T-helper 17 cell (primary cell): ENCODE data around the gene CCDC73. TPM values are rescaled to one million over a fixed set of nuclear protein-coding genes. Genes with fewer than 3 reads are reported as not detected.
"Not testable (repeated sequence)": the region's sequence is repeated elsewhere in the genome, so short reads cannot be mapped to it uniquely, and the experiment has no call there.

Source experiments
- ATAC-seq: fragments of 150-1000 bp; cut with Tn5 transposase; 2 replicates; pipeline ENCODE4 v1.10.0; 2021; ENCODE audit warnings: mild to moderate bottlenecking, moderate library complexity
- DNase-seq, 3 donors: peaks; one replicate each; pipeline versions ENCODE4 v3.0.0 to v3.0.0-alpha.2; 2020 to 2021
- H3K9me3 ChIP-seq: one replicate; pipeline ENCODE4 v1.7.0; 2013; ENCODE audit warnings: low read length, mild to moderate bottlenecking; ENCODE audit not compliant: control insufficient read depth, poor library complexity, severe bottlenecking
- H3K27ac Mint-ChIP-seq: one replicate; pipeline ENCODE4 v1.8.0; 2022; ENCODE audit warnings: mild to moderate bottlenecking, moderate library complexity, mixed read lengths
- H3K27me3 Mint-ChIP-seq: one replicate; pipeline ENCODE4 v1.8.0; 2022; ENCODE audit warnings: mixed read lengths
- H3K36me3 Mint-ChIP-seq: one replicate; pipeline ENCODE4 v1.8.0; 2022; ENCODE audit warnings: low read depth, mixed read lengths
- H3K4me1 Mint-ChIP-seq: one replicate; pipeline ENCODE4 v1.8.0; 2022; ENCODE audit warnings: mild to moderate bottlenecking, mixed read lengths
- H3K4me3 Mint-ChIP-seq: one replicate; pipeline ENCODE4 v1.8.0; 2022; ENCODE audit warnings: mild to moderate bottlenecking, moderate library complexity, mixed read lengths
- total RNA-seq, 4 donors: library from RNA in 2 of 4; stranded (reverse) in 2 of 4; gene quantifications; one replicate each; pipeline ENCODE4 v1.2.3 and lab custom pipeline; 2022 to 2026

Gene CCDC73
- total RNA-seq, 2 donors from 2014 or later = not detected

DNA sequence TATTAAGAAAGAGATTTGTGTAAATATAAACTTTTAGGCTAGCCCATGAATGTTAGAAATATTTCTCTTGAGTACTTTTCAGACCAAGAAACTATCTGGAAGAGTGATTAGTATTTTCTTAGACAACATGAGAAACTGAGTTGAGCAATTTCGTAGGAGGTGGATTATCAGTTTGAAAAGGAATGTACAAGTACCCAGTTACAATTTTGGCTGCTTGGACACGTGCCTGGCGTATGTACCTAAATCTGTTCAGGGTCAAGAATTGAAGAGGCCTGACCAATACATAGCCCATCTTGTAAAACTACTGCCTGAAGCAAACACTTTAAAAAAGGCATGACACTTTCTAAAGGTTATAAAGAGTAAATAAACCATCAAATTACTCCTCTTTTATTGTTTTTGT lies 71.1 kb downstream of the CCDC73 start:
- no peaks in the 10 kb centered on the region for H3K9me3 ChIP-seq
- ATAC-seq (no peak), DNase-seq (no peak)
- Mint-ChIP-seq H3K27ac (no peak overlapping the region), H3K27me3 (peaks cover 18% of the 10 kb centered on the region), H3K36me3 (no peaks in the 10 kb centered on the region), H3K4me3 (no peak overlapping the region), H3K4me1 (no peaks in the 10 kb centered on the region)

DNA sequence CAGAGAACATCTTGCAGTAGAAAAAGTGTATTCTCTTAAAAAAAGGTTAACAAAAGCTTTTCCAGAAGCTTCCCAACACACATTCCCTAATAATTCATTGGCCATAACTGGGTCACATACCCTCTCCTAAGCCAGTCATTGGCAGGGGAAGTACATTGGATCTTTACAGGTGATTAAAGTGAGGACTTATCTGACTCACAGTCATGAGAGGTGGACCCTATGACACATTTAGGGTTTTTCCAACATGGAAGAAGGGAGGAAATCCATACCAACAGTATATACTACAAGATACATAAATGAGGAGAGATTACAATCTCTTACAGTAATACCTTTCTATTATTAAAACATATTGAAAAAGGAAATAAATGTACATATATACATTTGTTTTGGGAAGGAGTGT lies 72.2 kb downstream of the CCDC73 start:
- H3K27ac Mint-ChIP-seq = no peak overlapping the region
- no peaks in the 10 kb centered on the region for H3K36me3 Mint-ChIP-seq
- H3K4me3 Mint-ChIP-seq = no peak overlapping the region
- DNase-seq (no peak), ATAC-seq (no peak)
- H3K27me3 Mint-ChIP-seq = peaks cover 24% of the 10 kb centered on the region
- H3K4me1 Mint-ChIP-seq = no peaks in the 10 kb centered on the region
- H3K9me3 ChIP-seq = no peaks in the 10 kb centered on the region

DNA sequence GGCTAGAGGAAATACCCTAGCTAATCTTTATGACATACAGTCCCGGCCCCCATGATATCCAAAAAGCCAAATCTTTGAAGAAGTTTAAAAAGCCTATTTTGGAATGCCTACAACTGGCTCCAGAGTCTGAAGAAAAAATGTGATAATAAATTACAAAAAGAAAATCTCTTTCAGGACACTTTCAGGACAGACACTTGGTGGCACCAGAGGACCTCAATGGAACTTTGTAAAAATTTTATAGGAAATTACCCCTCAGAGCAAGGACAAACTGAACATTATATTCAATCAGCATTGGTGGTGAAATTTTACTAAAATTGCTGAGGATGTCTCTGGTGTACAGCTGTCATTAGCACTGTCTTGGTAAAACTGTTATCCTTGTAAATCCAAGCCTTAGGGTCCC lies 81.0 kb downstream of the CCDC73 start:
- Mint-ChIP-seq H3K4me1 (no peaks in the 10 kb centered on the region), H3K4me3 (no peak overlapping the region), H3K36me3 (peaks cover 3% of the 10 kb centered on the region), H3K27me3 (peaks cover 65% of the 10 kb centered on the region), H3K27ac (no peak overlapping the region)
- DNase-seq (no peak), ATAC-seq (no peak)
- no peaks in the 10 kb centered on the region for H3K9me3 ChIP-seq

DNA sequence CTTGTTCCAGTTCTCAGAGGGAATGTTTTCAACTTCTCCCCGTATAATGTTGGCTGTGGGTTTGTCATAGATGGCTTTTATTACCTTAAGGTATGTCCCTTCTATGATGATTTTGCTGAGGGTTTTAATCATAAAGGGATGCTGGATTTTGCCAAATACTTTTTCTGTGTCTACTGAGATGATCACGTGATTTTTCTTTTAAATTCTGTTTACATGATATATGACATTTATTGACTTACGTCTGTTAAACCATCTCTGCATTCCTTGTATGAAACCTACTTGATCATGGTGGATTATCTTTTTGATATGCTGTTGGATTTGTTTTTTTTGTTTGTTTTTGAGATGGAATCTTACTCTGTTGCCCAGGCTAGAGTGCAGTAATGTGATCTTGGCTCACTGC lies 85.5 kb downstream of the CCDC73 start:
- not testable (repeated sequence) for H3K27ac Mint-ChIP-seq

DNA sequence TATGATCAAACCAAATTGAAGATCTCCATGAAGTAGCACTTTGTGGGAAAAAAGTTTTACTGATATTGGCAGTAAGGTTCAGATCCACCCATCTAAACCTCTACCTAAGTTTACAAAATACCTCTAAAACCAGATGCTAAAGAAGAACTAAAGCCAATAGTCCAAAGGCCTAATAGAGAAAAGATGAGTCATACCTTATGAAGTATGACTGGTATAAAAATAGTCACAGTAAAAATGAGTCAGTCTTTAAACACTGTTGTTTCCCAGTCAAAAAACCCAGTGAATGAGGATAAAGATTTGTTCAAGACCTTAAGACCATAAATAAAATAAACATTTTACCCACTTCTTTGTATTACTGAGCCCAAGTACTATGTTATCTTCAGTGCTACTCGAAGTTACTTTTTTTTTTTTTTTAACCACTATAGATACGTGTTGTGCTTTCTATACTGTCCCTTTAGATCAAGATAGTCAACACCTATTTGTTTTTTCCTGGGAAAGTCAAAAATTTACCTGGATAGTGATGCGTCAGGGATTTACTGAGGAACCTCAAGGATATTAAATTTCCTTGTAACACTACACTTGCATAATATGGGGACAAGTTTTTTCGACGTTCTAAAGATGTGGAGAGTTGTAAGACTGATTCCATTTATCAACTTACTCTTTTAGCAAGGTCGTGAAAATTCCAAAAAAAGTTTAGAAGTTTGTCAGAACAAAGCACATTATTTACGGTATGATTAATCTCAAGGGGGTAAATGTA lies 87.3 kb downstream of the CCDC73 start:
- Mint-ChIP-seq H3K4me3 (no peak overlapping the region), H3K4me1 (no peaks in the 10 kb centered on the region), H3K36me3 (no peaks in the 10 kb centered on the region), H3K27ac (no peak overlapping the region), H3K27me3 (peaks cover 47% of the 10 kb centered on the region)
- DNase-seq (no peak), ATAC-seq (no peak)
- no peaks in the 10 kb centered on the region for H3K9me3 ChIP-seq

More for the DNA sequence above, 85.5 kb downstream of the CCDC73 start:
- H3K4me3 Mint-ChIP-seq, ATAC-seq, DNase-seq, H3K36me3 Mint-ChIP-seq, H3K9me3 ChIP-seq, H3K4me1 Mint-ChIP-seq: not testable (repeated sequence)
- H3K27me3 Mint-ChIP-seq = peaks cover 52% of the 10 kb centered on the region

DNA sequence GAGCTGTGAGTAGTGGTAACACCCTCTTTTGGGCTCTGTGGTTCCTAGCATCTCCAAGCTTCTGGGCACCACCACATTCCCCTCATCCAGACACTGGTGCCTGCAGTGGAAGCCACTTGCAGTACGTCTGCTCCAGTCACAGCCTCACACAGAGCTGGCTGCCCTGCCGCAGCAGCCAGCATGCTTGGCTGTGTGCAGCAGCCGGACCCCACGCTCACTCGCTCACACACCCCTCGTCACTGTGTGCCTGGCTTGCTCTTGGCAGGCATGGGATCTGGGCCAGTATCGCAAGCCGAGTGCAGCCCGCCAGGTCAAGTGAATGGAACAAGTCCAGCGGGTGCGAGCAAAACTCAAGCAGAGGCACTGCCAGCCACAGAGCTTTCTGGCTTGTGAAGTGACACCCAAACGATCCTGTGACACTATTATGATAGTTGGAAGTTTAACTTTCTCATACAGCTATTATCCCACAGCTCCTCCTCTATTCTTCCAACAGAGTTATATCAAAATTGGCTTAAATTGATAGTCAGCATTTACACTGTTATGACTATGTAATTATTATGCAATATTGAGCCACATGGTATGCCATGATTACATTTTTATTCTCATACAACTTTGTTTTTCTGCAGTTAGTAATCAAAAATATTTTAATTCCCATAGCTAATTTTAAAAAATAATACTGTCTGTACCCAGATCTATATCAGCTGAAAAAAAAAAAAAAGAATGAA lies 89.0 kb downstream of the CCDC73 start:
- ATAC-seq = no peak
- no peak for DNase-seq
- Mint-ChIP-seq H3K27me3 (peaks cover 39% of the 10 kb centered on the region), H3K36me3 (no peaks in the 10 kb centered on the region), H3K4me3 (no peak overlapping the region), H3K27ac (no peak overlapping the region), H3K4me1 (no peaks in the 10 kb centered on the region)
- H3K9me3 ChIP-seq = no peaks in the 10 kb centered on the region

DNA sequence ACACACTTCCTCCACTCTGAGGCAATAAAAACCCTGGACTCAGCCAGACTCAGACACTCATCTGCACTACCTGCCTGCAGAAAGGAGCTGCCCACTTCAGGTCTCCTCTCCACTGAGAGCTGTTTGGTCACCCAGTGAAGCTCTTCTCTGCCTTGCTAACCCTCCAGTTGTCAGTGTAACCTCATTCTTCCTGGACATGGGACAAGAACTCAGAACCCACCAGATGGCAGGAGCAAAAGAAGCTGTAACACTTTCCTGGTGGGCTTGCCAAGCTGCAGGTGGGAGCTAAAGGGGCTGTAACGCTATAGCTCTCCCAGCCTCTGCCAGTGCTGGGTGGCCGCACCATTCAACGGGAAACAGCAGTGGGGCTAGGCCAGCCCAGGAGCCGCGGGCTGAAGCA lies 89.7 kb downstream of the CCDC73 start:
- no peak overlapping the region for H3K4me3 Mint-ChIP-seq
- H3K27me3 Mint-ChIP-seq = peaks cover 32% of the 10 kb centered on the region
- DNase-seq = no peak
- H3K4me1 Mint-ChIP-seq = no peaks in the 10 kb centered on the region
- H3K36me3 Mint-ChIP-seq = no peaks in the 10 kb centered on the region
- H3K27ac Mint-ChIP-seq = no peak overlapping the region
- no peaks in the 10 kb centered on the region for H3K9me3 ChIP-seq
- no peak for ATAC-seq

DNA sequence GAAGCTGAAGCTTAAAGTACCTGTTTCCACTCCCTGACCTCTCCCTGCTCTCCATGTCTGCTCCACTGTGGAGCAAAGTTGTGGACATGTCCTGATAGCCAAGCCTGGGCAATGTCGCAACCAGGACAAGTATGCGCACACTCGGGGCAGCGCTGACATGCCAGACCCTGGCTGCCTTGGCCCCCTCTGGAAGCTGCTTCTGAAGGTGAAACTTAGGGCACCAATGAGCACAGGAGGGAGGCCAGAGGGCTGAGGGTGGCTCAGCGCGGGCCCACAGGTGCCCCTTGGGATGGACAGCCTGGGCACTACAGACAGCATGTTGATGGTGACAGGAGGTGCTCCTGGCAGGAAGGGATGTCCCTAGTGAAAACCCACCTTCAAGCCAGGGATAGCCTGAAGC lies 90.2 kb downstream of the CCDC73 start:
- Mint-ChIP-seq H3K4me3 (no peak overlapping the region), H3K27ac (no peak overlapping the region), H3K27me3 (peaks cover 29% of the 10 kb centered on the region), H3K36me3 (no peaks in the 10 kb centered on the region), H3K4me1 (no peaks in the 10 kb centered on the region)
- H3K9me3 ChIP-seq = no peaks in the 10 kb centered on the region
- ATAC-seq (no peak), DNase-seq (no peak)

DNA sequence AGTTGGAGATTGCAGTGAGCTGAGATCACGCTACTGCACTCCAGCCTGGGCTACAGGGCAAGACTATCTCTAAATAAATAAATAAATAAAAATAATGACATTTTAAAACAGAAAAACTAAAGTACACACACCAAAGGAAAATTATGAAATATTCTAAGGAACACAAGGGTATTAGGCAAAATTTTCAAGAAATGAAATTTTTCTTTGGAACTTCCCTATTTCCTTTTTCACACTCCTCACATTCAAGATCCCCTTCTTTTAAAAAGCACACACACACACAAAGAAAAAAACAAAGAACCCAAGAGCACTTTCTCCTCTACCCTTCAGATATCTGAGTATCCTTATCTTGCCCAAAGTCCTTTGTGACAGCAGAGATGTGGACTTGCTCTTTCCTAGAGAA lies 92.8 kb downstream of the CCDC73 start:
- H3K36me3 Mint-ChIP-seq = no peaks in the 10 kb centered on the region
- no peak overlapping the region for H3K27ac Mint-ChIP-seq
- DNase-seq = no peak
- H3K4me3 Mint-ChIP-seq = no peak overlapping the region
- H3K27me3 Mint-ChIP-seq = peaks cover 32% of the 10 kb centered on the region
- H3K4me1 Mint-ChIP-seq = no peaks in the 10 kb centered on the region
- no peaks in the 10 kb centered on the region for H3K9me3 ChIP-seq
- no peak for ATAC-seq

DNA sequence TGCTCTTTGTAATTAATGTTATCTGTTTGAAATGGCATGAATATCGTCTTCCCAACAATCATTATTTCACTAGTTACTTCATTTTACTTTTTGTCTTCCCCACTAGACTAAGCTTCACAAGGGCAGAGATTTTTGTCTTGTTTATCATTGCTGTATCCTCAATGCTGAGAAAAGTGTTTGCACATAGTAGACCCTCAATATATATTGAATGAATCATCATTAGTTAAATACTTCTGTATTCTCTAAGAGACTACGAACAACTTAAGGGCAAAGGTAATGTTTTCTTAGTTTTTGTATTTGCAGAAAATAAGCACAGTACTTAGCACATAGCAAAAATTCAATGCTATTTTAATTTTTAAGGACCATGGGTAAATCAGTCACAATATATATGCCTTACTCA lies 95.9 kb downstream of the CCDC73 start:
- H3K27me3 Mint-ChIP-seq = peaks cover 18% of the 10 kb centered on the region
- H3K4me1 Mint-ChIP-seq = no peaks in the 10 kb centered on the region
- H3K4me3 Mint-ChIP-seq = no peak overlapping the region
- DNase-seq (no peak), ATAC-seq (no peak)
- no peak overlapping the region for H3K27ac Mint-ChIP-seq
- H3K36me3 Mint-ChIP-seq = no peaks in the 10 kb centered on the region
- no peaks in the 10 kb centered on the region for H3K9me3 ChIP-seq

DNA sequence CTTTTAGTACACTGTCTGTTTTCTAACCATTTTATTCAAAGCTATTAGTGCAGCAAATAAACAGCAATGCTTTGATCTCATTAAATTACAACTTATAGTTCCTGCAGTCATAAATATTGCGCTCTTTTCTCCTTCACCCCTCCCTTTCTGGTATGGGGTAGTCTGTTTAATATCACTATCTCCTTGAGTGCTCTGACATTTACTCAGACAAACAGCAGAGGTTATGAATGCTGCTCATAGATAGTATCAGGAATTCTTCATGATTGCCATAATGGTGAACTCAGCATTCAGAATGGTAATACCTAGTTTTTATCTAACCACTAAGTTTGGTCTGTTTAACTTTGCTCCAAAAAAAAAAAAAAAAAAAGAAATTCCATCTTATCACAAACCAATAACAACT lies 123.4 kb downstream of the CCDC73 start:
- Mint-ChIP-seq H3K36me3 (no peaks in the 10 kb centered on the region), H3K4me1 (no peaks in the 10 kb centered on the region), H3K4me3 (no peak overlapping the region), H3K27me3 (no peaks in the 10 kb centered on the region), H3K27ac (no peak overlapping the region)
- H3K9me3 ChIP-seq = no peaks in the 10 kb centered on the region
- ATAC-seq = no peak
- no peak for DNase-seq

DNA sequence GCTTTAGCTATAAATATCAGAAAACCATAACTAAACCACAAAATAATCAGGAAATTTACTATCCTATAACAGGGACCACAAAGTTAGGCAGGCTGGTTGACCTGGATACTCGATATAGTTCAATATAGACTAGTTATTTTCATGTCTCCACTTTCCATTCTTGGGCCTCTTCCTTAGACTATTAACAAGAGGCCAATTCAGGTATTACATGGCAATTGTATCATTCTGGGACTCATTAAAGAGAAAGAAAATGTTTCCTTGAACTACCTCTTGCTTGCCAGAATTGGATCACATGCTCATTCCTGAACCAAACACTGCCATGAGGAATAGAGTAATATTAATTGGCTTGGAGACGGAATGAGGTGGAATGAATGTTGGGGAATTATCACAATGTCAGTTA lies 134.8 kb downstream of the CCDC73 start:
- ATAC-seq (no peak), DNase-seq (no peak)
- no peaks in the 10 kb centered on the region for H3K9me3 ChIP-seq
- H3K4me3 Mint-ChIP-seq = no peak overlapping the region
- H3K27ac Mint-ChIP-seq = no peak overlapping the region
- peaks cover 28% of the 10 kb centered on the region for H3K27me3 Mint-ChIP-seq
- H3K36me3 Mint-ChIP-seq = no peaks in the 10 kb centered on the region
- no peaks in the 10 kb centered on the region for H3K4me1 Mint-ChIP-seq

DNA sequence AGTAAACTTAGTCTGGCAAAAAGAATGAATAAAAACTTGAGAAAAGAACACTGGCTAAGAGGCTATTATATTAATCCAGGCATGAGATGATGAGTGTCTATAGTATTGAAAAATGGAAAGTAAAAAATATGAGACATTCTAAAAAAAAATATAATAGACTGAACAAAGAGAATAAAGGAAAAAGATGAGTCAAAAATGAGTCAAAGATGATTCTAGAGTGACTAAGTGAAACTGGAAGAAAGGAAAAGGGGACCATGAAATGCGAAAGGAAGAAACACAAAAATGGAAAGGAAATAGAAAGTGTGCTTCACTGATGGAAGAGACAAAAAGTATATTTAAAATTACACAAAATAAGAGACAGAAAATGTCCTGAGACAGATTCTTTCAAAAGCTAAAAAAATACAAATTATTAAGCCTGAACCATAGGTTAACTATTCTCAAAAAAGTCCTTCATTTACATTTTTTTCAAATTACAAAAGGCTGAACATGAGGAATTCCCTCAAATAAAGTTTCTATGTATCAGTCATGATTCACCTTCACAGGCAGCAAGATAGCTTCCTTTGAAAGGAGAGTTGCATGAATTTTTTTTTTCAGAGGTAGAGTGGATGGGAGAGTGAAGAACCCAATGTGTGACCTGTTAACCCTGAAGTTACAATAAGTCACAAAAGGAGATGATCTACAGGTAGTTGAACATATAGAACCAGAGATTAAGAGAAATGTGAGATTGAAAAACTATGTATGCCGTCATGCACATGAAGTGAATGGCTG lies 135.6 kb downstream of the CCDC73 start:
- H3K4me3 Mint-ChIP-seq = no peak overlapping the region
- H3K36me3 Mint-ChIP-seq = no peaks in the 10 kb centered on the region
- H3K4me1 Mint-ChIP-seq = no peaks in the 10 kb centered on the region
- DNase-seq = no peak
- no peak overlapping the region for H3K27ac Mint-ChIP-seq
- H3K27me3 Mint-ChIP-seq = peaks cover 22% of the 10 kb centered on the region
- no peaks in the 10 kb centered on the region for H3K9me3 ChIP-seq
- no peak for ATAC-seq
